H1 (cell line): ENCODE results near the gene CTNND2. TPM values are rescaled to one million over a fixed set of nuclear protein-coding genes. Genes with fewer than 3 reads are reported as not detected.

Experiments
- CTCF ChIA-PET: fragments of 300-600 bp; sonication (Branson Sonifier 250); formaldehyde crosslinking; loops from one replicate; lab custom pipeline; 2021; ENCODE audit not compliant: partially characterized antibody; lab: Charles Lee
- POLR2A ChIA-PET: fragments of 300-600 bp; sonication (Branson Sonifier 250); formaldehyde crosslinking; loops from one replicate; lab custom pipeline; 2021; ENCODE audit warnings: inconsistent platforms; ENCODE audit not compliant: partially characterized antibody; lab: Charles Lee
- DNase-seq, 2 experiments: peaks; one replicate each; pipeline versions ENCODE4 v3.0.0 to v3.0.0-alpha.2; 2010 to 2022; ENCODE audit warnings: low spot score in 2 of 2, low read depth in 1 of 2, mixed read lengths in 1 of 2
- FAIRE-seq: peaks from 2 replicates; lab custom pipeline; 2011; peaks lifted over from hg19 to GRCh38; lab: Jason Lieb, UNC
- H2AFZ ChIP-seq: 2 replicates; pipeline ENCODE4 v1.8.1; 2012; ENCODE audit warnings: low read length, inconsistent platforms
- H2AK5ac ChIP-seq: 2 replicates; pipeline ENCODE4 v1.6.1; 2013; ENCODE audit warnings: low read depth, low read length
- H2BK120ac ChIP-seq: replicated peaks from 2 replicates; pipeline ENCODE3; 2013; ENCODE audit warnings: low read depth, low read length, inconsistent platforms
- H2BK12ac ChIP-seq: 2 replicates; pipeline ENCODE4 v1.6.1; 2013; ENCODE audit warnings: low read depth, low read length
- H2BK15ac ChIP-seq: 2 replicates; pipeline ENCODE4 v1.6.1; 2013; ENCODE audit warnings: low read length
- H2BK20ac ChIP-seq: 2 replicates; pipeline ENCODE4 v1.6.1; 2013; ENCODE audit warnings: low read length
- H2BK5ac ChIP-seq: 2 replicates; pipeline ENCODE4 v1.6.1; 2013; ENCODE audit warnings: low read depth, low read length
- H3K14ac ChIP-seq: 2 replicates; pipeline ENCODE4 v1.6.1; 2013; ENCODE audit warnings: inconsistent platforms; ENCODE audit not compliant: insufficient read length
- H3K18ac ChIP-seq: 2 replicates; pipeline ENCODE4 v1.6.1; 2013; ENCODE audit warnings: low read length; ENCODE audit errors: extremely low read depth
- H3K23ac ChIP-seq: 2 replicates; pipeline ENCODE4 v1.6.1; 2013; ENCODE audit warnings: inconsistent platforms; ENCODE audit not compliant: insufficient read length
- H3K23me2 ChIP-seq: 2 replicates; pipeline ENCODE4 v1.6.1; 2013; ENCODE audit warnings: low read depth, low read length
- H3K27ac ChIP-seq: 2 replicates; pipeline ENCODE4 v1.6.1; 2011; ENCODE audit warnings: low read depth, low read length, inconsistent platforms
- H3K27me3 ChIP-seq, 4 experiments: replicated peaks in 1 of 4; 1 replicate in 1 of 4; 2 replicates in 3 of 4; pipeline versions ENCODE4 v1.6.1 to v1.8.1; 2011 to 2013; ENCODE audit warnings: low read length in 3 of 4, mild to moderate bottlenecking in 3 of 4, inconsistent platforms in 2 of 4, mixed read lengths in 2 of 4, moderate library complexity in 1 of 4; ENCODE audit not compliant: control insufficient read depth in 3 of 4, insufficient read depth in 3 of 4; ENCODE audit errors: extremely low read depth in 1 of 4
- H3K36me3 ChIP-seq, 4 experiments: 2 replicates each; pipeline versions ENCODE4 v1.6.1 to v1.8.1; 2011 to 2013; ENCODE audit warnings: mild to moderate bottlenecking in 4 of 4, low read length in 3 of 4, moderate library complexity in 2 of 4, control low read depth in 1 of 4, inconsistent platforms in 1 of 4; ENCODE audit not compliant: insufficient read depth in 4 of 4, control insufficient read depth in 2 of 4
- H3K4ac ChIP-seq: replicated peaks from 2 replicates; pipeline ENCODE3; 2013; ENCODE audit warnings: low read length, low read depth, mixed read lengths, inconsistent platforms; ENCODE audit not compliant: insufficient read length
- H3K4me1 ChIP-seq, 4 experiments: replicated peaks in 1 of 4; 1 replicate in 1 of 4; 2 replicates in 3 of 4; pipeline versions ENCODE4 v1.6.1 to v1.8.1; 2011 to 2013; ENCODE audit warnings: low read length in 3 of 4, inconsistent platforms in 2 of 4, mixed read lengths in 1 of 4; ENCODE audit not compliant: insufficient read depth in 4 of 4, control insufficient read depth in 3 of 4
- H3K4me2 ChIP-seq, 2 experiments: 2 replicates each; pipeline versions ENCODE4 v1.6.1 to v1.8.1; 2011 to 2013; ENCODE audit warnings: low read depth in 2 of 2, low read length in 2 of 2, control low read depth in 1 of 2, inconsistent platforms in 1 of 2, mild to moderate bottlenecking in 1 of 2; ENCODE audit not compliant: insufficient read depth in 1 of 2
- H3K4me3 ChIP-seq, 4 experiments: fragments of 200-600, 300-600 bp in 1 of 4; sonication (generic), shearing (Covaris generic), sonication (Bioruptor Twin) in 1 of 4; 2 replicates each; pipeline versions ENCODE4 v1.5.1 to v1.8.1; 2011 to 2016; ENCODE audit warnings: low read length in 4 of 4, low read depth in 3 of 4, control low read depth in 2 of 4, inconsistent platforms in 2 of 4, mild to moderate bottlenecking in 2 of 4, mixed read lengths in 1 of 4, moderate library complexity in 1 of 4; ENCODE audit not compliant: insufficient read depth in 2 of 4; ENCODE audit errors: extremely low read depth in 1 of 4
- H3K56ac ChIP-seq: replicated peaks from 2 replicates; pipeline ENCODE3; 2013; ENCODE audit warnings: low read depth, mild to moderate bottlenecking, mixed read lengths, low read length, inconsistent platforms; ENCODE audit not compliant: insufficient read length
- H3K79me1 ChIP-seq: 2 replicates; pipeline ENCODE4 v1.6.1; 2013; ENCODE audit warnings: low read depth, low read length, control low read depth
- H3K79me2 ChIP-seq, 2 experiments: 2 replicates each; pipeline versions ENCODE4 v1.6.1 to v1.8.1; 2012 to 2013; ENCODE audit warnings: low read length in 2 of 2, mild to moderate bottlenecking in 2 of 2, inconsistent platforms in 1 of 2; ENCODE audit not compliant: insufficient read depth in 2 of 2, control insufficient read depth in 1 of 2
- H3K9ac ChIP-seq, 4 experiments: replicated peaks in 1 of 4; 1 replicate in 1 of 4; 2 replicates in 3 of 4; pipeline versions ENCODE4 v1.6.1 to v1.8.1; 2011 to 2013; ENCODE audit warnings: low read depth in 3 of 4, low read length in 3 of 4, control low read depth in 2 of 4, mild to moderate bottlenecking in 2 of 4, moderate library complexity in 2 of 4, inconsistent platforms in 1 of 4; ENCODE audit errors: extremely low read depth in 1 of 4
- H3K9me3 ChIP-seq, 2 experiments: 2 replicates each; pipeline versions ENCODE4 v1.6.1 to v1.8.1; 2012 to 2013; ENCODE audit warnings: mild to moderate bottlenecking in 2 of 2, moderate library complexity in 2 of 2, control low read depth in 1 of 2, inconsistent platforms in 1 of 2, low read depth in 1 of 2, low read length in 1 of 2, mixed read lengths in 1 of 2; ENCODE audit not compliant: insufficient read depth in 2 of 2
- H4K20me1 ChIP-seq, 2 experiments: replicated peaks in 1 of 2; 2 replicates each; pipeline versions ENCODE3 to v1.8.1; 2011 to 2013; ENCODE audit warnings: inconsistent platforms in 2 of 2, low read length in 2 of 2, mild to moderate bottlenecking in 1 of 2; ENCODE audit not compliant: insufficient read depth in 2 of 2, control insufficient read depth in 1 of 2
- H4K5ac ChIP-seq: 2 replicates; pipeline ENCODE4 v1.6.1; 2013; ENCODE audit warnings: low read length, low read depth, mixed read lengths, inconsistent platforms; ENCODE audit not compliant: insufficient read length
- H4K8ac ChIP-seq: 2 replicates; pipeline ENCODE4 v1.8.0; 2013; ENCODE audit warnings: mild to moderate bottlenecking, moderate library complexity, low read length, inconsistent platforms; ENCODE audit not compliant: insufficient read depth; ENCODE audit errors: extremely low read depth
- H4K91ac ChIP-seq: replicated peaks from 2 replicates; pipeline ENCODE3; 2013; ENCODE audit warnings: low read length, mixed read lengths, inconsistent platforms; ENCODE audit not compliant: insufficient read length
- CHD1 ChIP-seq: IDR thresholded peaks from 2 replicates; pipeline ENCODE4 v1.6.1; 2012; ENCODE audit warnings: low read depth, low read length, improper control_type of control experiment
- CREB1 ChIP-seq: IDR thresholded peaks from 2 replicates; pipeline ENCODE4 v1.6.1; 2012; ENCODE audit warnings: inconsistent platforms
- CTCF ChIP-seq, 3 experiments: IDR thresholded peaks; 1 replicate in 2 of 3; 2 replicates in 1 of 3; pipeline versions ENCODE4 v1.5.1 to v1.6.1; 2011; ENCODE audit warnings: low read length in 3 of 3, mild to moderate bottlenecking in 3 of 3, inconsistent platforms in 2 of 3, low read depth in 1 of 3, moderate library complexity in 1 of 3; ENCODE audit not compliant: insufficient read depth in 1 of 3; ENCODE audit errors: control extremely low read depth in 1 of 3
- KDM1A ChIP-seq: fragments of 200-600, 300-600 bp; sonication (generic); IDR thresholded peaks from 2 replicates; pipeline ENCODE4 v1.7.1; 2016; ENCODE audit warnings: mild to moderate bottlenecking, low read length, borderline replicate concordance
- MAX ChIP-seq: IDR thresholded peaks from 2 replicates; pipeline ENCODE4 v1.6.1; 2012; ENCODE audit warnings: inconsistent platforms
- RAD21 ChIP-seq, 2 experiments: IDR thresholded peaks in 1 of 2; conservative IDR thresholded peaks in 1 of 2; 2 replicates each; pipeline ENCODE4 v1.6.1; 2011; ENCODE audit warnings: low read depth in 2 of 2, low read length in 2 of 2, improper control_type of control experiment in 1 of 2, inconsistent platforms in 1 of 2, mild to moderate bottlenecking in 1 of 2, moderate library complexity in 1 of 2
- SP4 ChIP-seq: IDR thresholded peaks from 2 replicates; pipeline ENCODE4 v1.6.1; 2012; ENCODE audit warnings: low read length, inconsistent platforms
- TAF1 ChIP-seq: IDR thresholded peaks from 2 replicates; pipeline ENCODE4 v1.6.1; 2011; ENCODE audit warnings: mild to moderate bottlenecking, low read depth, low read length
- TEAD4 ChIP-seq: IDR thresholded peaks from 2 replicates; pipeline ENCODE4 v1.6.1; 2012; ENCODE audit warnings: low read depth, low read length, inconsistent platforms, mixed read lengths
- YY1 ChIP-seq: IDR thresholded peaks from 2 replicates; pipeline ENCODE4 v1.6.1; 2011; ENCODE audit warnings: low read depth, mild to moderate bottlenecking, low read length
- WGBS, 2 experiments: shearing (Covaris generic) in 1 of 2; methylation state at CpG; one replicate each; pipeline versions ENCODE4 v1.1.6 to v1.1.7; 2013 to 2015; ENCODE audit warnings: low lambda C conversion rate in 2 of 2, mixed read lengths in 2 of 2, inconsistent platforms in 1 of 2, low coverage in 1 of 2, missing lambda C conversion rate in 1 of 2; ENCODE audit not compliant: insufficient replicate concordance in 2 of 2, insufficient coverage in 1 of 2, insufficient read length in 1 of 2; ENCODE audit errors: extremely low coverage in 1 of 2, missing lambda C conversion rate in 1 of 2; 5-methylcytosine and 5-hydroxymethylcytosine counted together
- polyA plus RNA-seq, 7 experiments: library from polyadenylated mRNA; depleted of rRNA in 3 of 7; stranded (reverse) in 5 of 7; unstranded in 2 of 7; fragments of >200 nt in 5 of 7; fragments of 200-250 nt in 2 of 7; gene quantifications; 1 replicate in 5 of 7; 2 replicates in 1 of 7; 4 replicates in 1 of 7; pipeline versions ENCODE4 v1.2.1 to v1.2.3, GENCODE V29; 2011 to 2013; ENCODE audit warnings: missing spikeins in 2 of 7, mixed read lengths in 2 of 7
- total RNA-seq: library from RNA; stranded (reverse); fragmentation: NEBNext Ultra II Directional; extraction: Animal tissue kit (Norgen Biotek cat#: 25700); gene quantifications from 2 replicates; pipeline ENCODE4 v1.2.1, GENCODE V29; 2021

CTNND2 gene
- total and polyA plus RNA-seq, 2 of the 8 experiments (the other 6 are each of a cell fraction or from before 2014, with no cell fraction given): 7.4 to 14.2 TPM

- Histone ChIP-seq H3K79me1 (no peaks in the 10 kb centered on the region), H2BK15ac (no peak overlapping the region), H3K23ac (no peak overlapping the region), H2BK120ac (no peak overlapping the region), H3K56ac (no peak overlapping the region), H3K23me2 (no peaks in the 10 kb centered on the region), H3K14ac (no peak overlapping the region), H3K36me3 (no peaks in the 10 kb centered on the region), H2BK5ac (no peak overlapping the region; the same call in 1 of the 2 replicates), H4K8ac (no peak overlapping the region), H3K18ac (no peak overlapping the region), H3K9me3 (no peaks in the 10 kb centered on the region), H3K4me1 (peaks cover 0 to 7% (median 0%) of the 10 kb centered on the region in 4 experiments; a peak in 3 of 7 replicates), H2AK5ac (no peak overlapping the region), H4K91ac (no peak overlapping the region), H3K27ac (no peak overlapping the region), H3K79me2 (no peaks in the 10 kb centered on the region), H3K4ac (no peak overlapping the region), H4K20me1 (no peaks in the 10 kb centered on the region), H3K9ac (no peak overlapping the region), H2AFZ (peak overlapping the region; percentile 67; the same call in 1 of the 2 replicates), H4K5ac (no peak overlapping the region), H3K4me2 (peak overlapping the region in 1 of 2 experiments; percentile 63; a peak in 2 of 4 replicates), H2BK12ac (0 out of 2 replicates have a peak overlapping the region, but pooled peaks have one; percentile 27), H3K27me3 (no peaks in the 10 kb centered on the region), H2BK20ac (no peak overlapping the region), H3K4me3 (peak overlapping the region in 1 of 4 experiments; percentile 20; a peak in 2 of 8 replicates)
- CTCF ChIA-PET: interaction anchor here (0.6 to 3.9 kb wide), 62 partner anchors 10 to 1031 kb away, joined by 3 to 35 read pairs (median 4); no protein-coding TSS in a partner anchor
- POLR2A ChIA-PET: interaction anchor here (1.9 kb wide), 1 partner anchor 10 kb away, joined by 4 read pairs; no protein-coding TSS in a partner anchor
- DNase-seq: peak; percentile 69 to 98
- 12% methylated on average over 17 of the region's 17 CpGs; no CpG with 5 or more reads in 1 of the 2 experiments for WGBS, 2 experiments
- FAIRE-seq: peak; percentile 65
- TF ChIP-seq SP4: no peak
- peak; percentile 62; the same call in 1 of the 2 replicates for TF ChIP-seq MAX
- peak; percentile 48; the same call in 1 of the 2 replicates for TF ChIP-seq TEAD4
- TF ChIP-seq RAD21 (IDR thresholded peaks at IDR 0.05 in 1 of 2, conservative IDR thresholded peaks at IDR 0.05 in 1 of 2; ENCODE audit: low read depth in 2 of 2, low read length in 2 of 2): peak; percentile 88 to 95
- peak; percentile 83 for TF ChIP-seq YY1
- peak; percentile 59 for TF ChIP-seq CREB1
- no peak for TF ChIP-seq KDM1A
- peak; percentile 95 to 96 (median 96) for TF ChIP-seq CTCF (IDR thresholded peaks at IDR 0.05; ENCODE audit: control extremely low read depth in 1 of 3, insufficient read depth in 1 of 3, low read depth in 1 of 3, low read length in 3 of 3)
- TF ChIP-seq TAF1: 0 out of 2 replicates have a peak, but pooled peaks have one; percentile 42
- no peak for TF ChIP-seq CHD1
These were observed 916.2 kb downstream of the CTNND2 start for GRCh38 chr5:10987925-10988504.
